Activated CD8-positive, alpha-beta memory T cell treated with anti-CD3 and anti-CD28 coated beads, Interleukin-2, amount 50 U/mL, for 48 hours (primary cell): ENCODE results near the gene PIAS2.
"Not testable (repeated sequence)": the region's sequence is repeated elsewhere in the genome, so short reads cannot be mapped to it uniquely, and the experiment has no call there.

Experiments
- DNase-seq: peaks from one replicate; pipeline ENCODE4 v3.0.0-alpha.2; 2020

The PIAS2 gene

GRCh38 chr18:46917108-46917802, at the start of gene PIAS2, which contains the start of gene KATNAL2:
PIAS2 (minus strand) TSS chr18:46917507; CDS start chr18:46917345, 162 bp downstream.
KATNAL2 (plus strand) TSS chr18:46917602; CDS start chr18:46946873, 29,271 bp downstream.
- DNase-seq = peak; percentile 88

GRCh38 chr18:46966266-46966665, 49.0 kb upstream of the PIAS2 start:
- DNase-seq = not testable (repeated sequence)

GRCh38 chr18:46964579-46965293, 47.4 kb upstream of the PIAS2 start:
- DNase-seq = not testable (repeated sequence)

GRCh38 chr18:46963656-46964578, 46.6 kb upstream of the PIAS2 start:
- DNase-seq = not testable (repeated sequence)

- DNase-seq = no peak
These were observed 40.9 kb upstream of the PIAS2 start for GRCh38 chr18:46958209-46958608.

GRCh38 chr18:46953195-46953594, 35.9 kb upstream of the PIAS2 start:
- DNase-seq = no peak

GRCh38 chr18:46950064-46950656, 32.9 kb upstream of the PIAS2 start:
- DNase-seq = no peak

- DNase-seq = peak; percentile 79
These were observed 29.5 kb upstream of the PIAS2 start for GRCh38 chr18:46946656-46947282.

GRCh38 chr18:46942646-46943045, 25.3 kb upstream of the PIAS2 start:
- no peak for DNase-seq

- DNase-seq = no peak
These were observed 22.8 kb upstream of the PIAS2 start for GRCh38 chr18:46939998-46940571.

GRCh38 chr18:46939337-46939963, 22.1 kb upstream of the PIAS2 start:
- DNase-seq = no peak

- DNase-seq = no peak
These were observed 3.3 kb upstream of the PIAS2 start for GRCh38 chr18:46920653-46921052.

GRCh38 chr18:46920067-46920466, 2.8 kb upstream of the PIAS2 start:
- DNase-seq = no peak

GRCh38 chr18:46917803-46918600, 695 bp upstream of the PIAS2 start:
- peak; percentile 61 for DNase-seq

GRCh38 chr18:46916551-46917107, 678 bp downstream of the PIAS2 start:
- peak; percentile 74 for DNase-seq

- DNase-seq = no peak
These were observed 1.3 kb downstream of the PIAS2 start for GRCh38 chr18:46915800-46916550.

GRCh38 chr18:46910856-46911255, 6.5 kb downstream of the PIAS2 start:
- no peak for DNase-seq

- no peak for DNase-seq
These were observed 7.8 kb downstream of the PIAS2 start for GRCh38 chr18:46909497-46909896.

- no peak for DNase-seq
These were observed 13.9 kb downstream of the PIAS2 start for GRCh38 chr18:46903406-46903805.
